HCT116 (cell line): Measurements from ENCODE around the gene GYPC. TPM values are rescaled to one million over a fixed set of nuclear protein-coding genes. Genes with fewer than 3 reads are reported as not detected.

Experiments
- ATAC-seq: fragments of 200-7000 bp; cut with Tn5 transposase; 2 replicates; pipeline ENCODE4 v1.9.1; 2020; ENCODE audit warnings: mild to moderate bottlenecking, moderate library complexity
- BruUV-seq: library from RNA; stranded (reverse); fragments of 400-500 nt; replicated peaks from 2 replicates; lab custom pipeline; 2021; lab: Mats Ljungman, UMichigan
- CTCF ChIA-PET: fragments of 300-600 bp; sonication (Branson Sonifier 250); formaldehyde crosslinking; loops from one replicate; lab custom pipeline; 2021; ENCODE audit warnings: antibody characterized with exemption; lab: Charles Lee
- POLR2A ChIA-PET: fragments of 300-600, 350-600 bp; sonication (Branson Sonifier 250); formaldehyde crosslinking; loops from one replicate; lab custom pipeline; 2021; ENCODE audit warnings: antibody characterized with exemption; lab: Charles Lee
- RAD21 ChIA-PET, 2 experiments: fragments of 300-600 bp; sonication (Branson Sonifier 250); formaldehyde crosslinking; loops; one replicate each; lab custom pipeline; 2023; ENCODE audit warnings: low total read pairs in 2 of 2; ENCODE audit not compliant: uncharacterized antibody in 2 of 2, unreplicated experiment in 2 of 2, low non-redundant PET in 1 of 2; lab: Charles Lee
- DNase-seq: peaks from one replicate; pipeline ENCODE4 v3.0.0-alpha.2; 2010; ENCODE audit warnings: low read depth, low spot score
- H2AFZ ChIP-seq: fragments of 200-600 bp; shearing (Covaris generic), sonication (generic); 2 replicates; pipeline ENCODE4 v1.6.1; 2017; ENCODE audit warnings: low read depth, mixed run types, mixed read lengths, antibody characterized with exemption, low read length; ENCODE audit not compliant: poor library complexity, severe bottlenecking
- H3K27ac ChIP-seq: 2 replicates; pipeline ENCODE4 v1.5.1; 2012; ENCODE audit warnings: low read depth, low read length
- H3K27me3 ChIP-seq: fragments of 200-600 bp; sonication (generic); 2 replicates; pipeline ENCODE4 v1.6.1; 2016; ENCODE audit warnings: mixed run types, low read length, mixed read lengths; ENCODE audit not compliant: insufficient read depth
- H3K36me3 ChIP-seq, 2 experiments: fragments of 200-500 bp in 1 of 2; fragments of 200-600 bp in 1 of 2; sonication (Bioruptor generic) in 1 of 2; sonication (generic) in 1 of 2; 2 replicates each; pipeline versions ENCODE4 v1.5.1 to v1.6.1; 2014 to 2016; ENCODE audit warnings: low read length in 2 of 2, inconsistent platforms in 1 of 2, mixed read lengths in 1 of 2, mixed run types in 1 of 2; ENCODE audit not compliant: insufficient read depth in 2 of 2, control insufficient read depth in 1 of 2
- H3K4me1 ChIP-seq, 2 experiments: fragments of 200-600 bp in 1 of 2; sonication (generic) in 1 of 2; 2 replicates each; pipeline versions ENCODE4 v1.5.1 to v1.6.1; 2012 to 2017; ENCODE audit warnings: low read length in 2 of 2, inconsistent platforms in 1 of 2, mild to moderate bottlenecking in 1 of 2, mixed read lengths in 1 of 2, mixed run types in 1 of 2, moderate library complexity in 1 of 2; ENCODE audit not compliant: insufficient read depth in 2 of 2, control insufficient read depth in 1 of 2
- H3K4me2 ChIP-seq: fragments of 200-600 bp; sonication (generic); 2 replicates; pipeline ENCODE4 v1.6.1; 2017; ENCODE audit warnings: mixed run types, low read length, mixed read lengths
- H3K4me3 ChIP-seq, 2 experiments: fragments of 200-600 bp in 1 of 2; sonication (generic) in 1 of 2; replicated peaks in 1 of 2; 2 replicates each; pipeline ENCODE4 v1.5.1; 2011 to 2016; ENCODE audit warnings: low read length in 2 of 2, control low read depth in 1 of 2, low read depth in 1 of 2, mild to moderate bottlenecking in 1 of 2, mixed read lengths in 1 of 2, mixed run types in 1 of 2
- H3K79me2 ChIP-seq: fragments of 200-600 bp; sonication (generic); 2 replicates; pipeline ENCODE4 v1.6.1; 2017; ENCODE audit warnings: mild to moderate bottlenecking, mixed run types, low read length, moderate library complexity, mixed read lengths; ENCODE audit not compliant: insufficient read depth
- H3K9ac ChIP-seq: fragments of 200-600 bp; sonication (generic); 2 replicates; pipeline ENCODE4 v1.6.1; 2016; ENCODE audit warnings: low read length, mixed read lengths
- H3K9me2 ChIP-seq: fragments of 200-600 bp; sonication (generic), shearing (Covaris generic); 2 replicates; pipeline ENCODE4 v1.6.1; 2017; ENCODE audit warnings: mixed run types, mild to moderate bottlenecking, moderate library complexity; ENCODE audit not compliant: insufficient read depth
- H3K9me3 ChIP-seq, 2 experiments: fragments of 200-500 bp in 1 of 2; fragments of 200-600 bp in 1 of 2; sonication (Bioruptor generic) in 1 of 2; sonication (generic) in 1 of 2; 2 replicates each; pipeline ENCODE4 v1.6.1; 2014 to 2017; ENCODE audit warnings: low read length in 2 of 2, mixed read lengths in 2 of 2, inconsistent platforms in 1 of 2, low read depth in 1 of 2, mild to moderate bottlenecking in 1 of 2, mixed run types in 1 of 2, moderate library complexity in 1 of 2; ENCODE audit not compliant: control insufficient read depth in 1 of 2, insufficient read depth in 1 of 2
- H4K20me1 ChIP-seq: fragments of 200-600 bp; sonication (generic), shearing (Covaris generic); 2 replicates; pipeline ENCODE4 v1.6.1; 2017; ENCODE audit warnings: mixed run types, mild to moderate bottlenecking, moderate library complexity; ENCODE audit not compliant: insufficient read depth
- CBX3 ChIP-seq: IDR thresholded peaks from 2 replicates; pipeline ENCODE4 v1.6.1; 2012; ENCODE audit warnings: low read depth
- EZH2 ChIP-seq: fragments of 200-600 bp; sonication (generic); IDR thresholded peaks from 2 replicates; pipeline ENCODE4 v1.6.1; 2017; ENCODE audit warnings: antibody characterized with exemption, mixed run types
- EZH2phosphoT487 ChIP-seq: fragments of 200-600 bp; IDR thresholded peaks from 2 replicates; pipeline ENCODE4 v1.6.1; 2018; ENCODE audit warnings: antibody characterized with exemption, borderline replicate concordance
- FOSL1 ChIP-seq: IDR thresholded peaks from 2 replicates; pipeline ENCODE4 v1.6.1; 2012; ENCODE audit warnings: low read depth
- POLR2A ChIP-seq: IDR thresholded peaks from 2 replicates; pipeline ENCODE4 v1.7.0; 2011; ENCODE audit warnings: borderline replicate concordance; ENCODE audit not compliant: insufficient read depth, insufficient read length; ENCODE audit errors: extremely low read depth
- POLR2AphosphoS5 ChIP-seq: IDR thresholded peaks from 2 replicates; pipeline ENCODE4 v1.6.1; 2011; ENCODE audit warnings: mild to moderate bottlenecking, low read depth, low read length, moderate library complexity
- RAD21 ChIP-seq: IDR thresholded peaks from 2 replicates; pipeline ENCODE4 v1.6.1; 2012; ENCODE audit warnings: low read depth, mild to moderate bottlenecking
- SRF ChIP-seq: IDR thresholded peaks from 2 replicates; pipeline ENCODE4 v1.6.1; 2012; ENCODE audit warnings: low read depth
- TCF7L2 ChIP-seq: IDR thresholded peaks from 2 replicates; pipeline ENCODE4 v1.7.0; 2011; ENCODE audit warnings: borderline replicate concordance, inconsistent platforms; ENCODE audit not compliant: insufficient read depth, insufficient read length; ENCODE audit errors: extremely low read depth
- YY1 ChIP-seq: IDR thresholded peaks from 2 replicates; pipeline ENCODE4 v1.6.1; 2011; ENCODE audit warnings: low read length, low read depth, moderate library complexity, mild to moderate bottlenecking; ENCODE audit not compliant: insufficient replicate concordance; ENCODE audit errors: extremely low read depth
- ZFX ChIP-seq: fragments of 450-650 bp; IDR thresholded peaks from 2 replicates; pipeline ENCODE4 v1.6.1; 2017
- intact Hi-C: fragments of 100-400 bp; cut with micrococcal nuclease; formaldehyde crosslinking; loops from 2 replicates; pipeline ENCODE4 v1.10.0; 2022
- total RNA-seq: library from RNA; stranded (reverse); gene quantifications from one replicate; pipeline ENCODE4 v1.2.1, GENCODE V29; 2021; ENCODE audit not compliant: unreplicated experiment
- TF ChIP-seq, protein P1 (sequence below): IDR thresholded peaks from 2 replicates; pipeline ENCODE4 v1.6.1; 2012
- TF ChIP-seq, protein P2 (sequence below): IDR thresholded peaks from 2 replicates; pipeline ENCODE4 v1.6.1; 2012; ENCODE audit warnings: low read depth

GYPC gene
- total RNA-seq, 1 experiment from 2014 or later, result 0.66 TPM

DNA sequence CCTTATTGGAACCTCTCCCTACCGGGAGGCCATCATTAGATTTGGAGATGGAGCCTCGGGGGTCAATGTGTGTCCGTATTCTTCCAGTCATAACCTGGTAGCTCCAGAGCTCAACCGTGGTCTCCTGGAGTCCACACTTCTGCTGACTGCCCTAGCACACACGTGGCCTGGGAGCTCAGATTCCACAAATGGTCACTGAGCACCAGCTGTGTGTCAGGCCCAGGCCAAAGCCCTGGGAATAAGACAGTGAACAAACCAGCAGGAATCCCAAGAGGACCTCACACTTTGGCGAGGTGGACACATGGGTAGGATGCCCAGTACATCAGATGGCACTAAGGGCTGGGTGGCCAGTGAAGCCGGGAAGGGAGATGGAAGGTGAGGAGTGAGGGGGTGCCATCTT, 15.5 kb downstream of the GYPC start:
- Histone ChIP-seq H3K79me2 (no peaks in the 10 kb centered on the region), H3K36me3 (no peaks in the 10 kb centered on the region), H3K27me3 (peaks cover 14% of the 10 kb centered on the region), H3K4me2 (no peak overlapping the region), H3K4me1 (no peaks in the 10 kb centered on the region)
- ATAC-seq, result no peak
- CTCF ChIA-PET, result no interaction called here
- RAD21 ChIA-PET, result no interaction called here
- intact Hi-C loops, result no loop called here
- POLR2A ChIA-PET, result no interaction called here
- TF ChIP-seq FOSL1, result no peak
- TF ChIP-seq, protein P1, sequence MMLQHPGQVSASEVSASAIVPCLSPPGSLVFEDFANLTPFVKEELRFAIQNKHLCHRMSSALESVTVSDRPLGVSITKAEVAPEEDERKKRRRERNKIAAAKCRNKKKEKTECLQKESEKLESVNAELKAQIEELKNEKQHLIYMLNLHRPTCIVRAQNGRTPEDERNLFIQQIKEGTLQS, result no peak
- TF ChIP-seq TCF7L2, result no peak
- no peak for TF ChIP-seq ZFX
- TF ChIP-seq POLR2AphosphoS5, result no peak
- TF ChIP-seq EZH2, result no peak
- no peak for TF ChIP-seq POLR2A
- no peak for TF ChIP-seq RAD21
- TF ChIP-seq SRF, result no peak
- TF ChIP-seq CBX3, result no peak
- TF ChIP-seq EZH2phosphoT487, result no peak
- no peak for TF ChIP-seq YY1
- TF ChIP-seq, protein P2, sequence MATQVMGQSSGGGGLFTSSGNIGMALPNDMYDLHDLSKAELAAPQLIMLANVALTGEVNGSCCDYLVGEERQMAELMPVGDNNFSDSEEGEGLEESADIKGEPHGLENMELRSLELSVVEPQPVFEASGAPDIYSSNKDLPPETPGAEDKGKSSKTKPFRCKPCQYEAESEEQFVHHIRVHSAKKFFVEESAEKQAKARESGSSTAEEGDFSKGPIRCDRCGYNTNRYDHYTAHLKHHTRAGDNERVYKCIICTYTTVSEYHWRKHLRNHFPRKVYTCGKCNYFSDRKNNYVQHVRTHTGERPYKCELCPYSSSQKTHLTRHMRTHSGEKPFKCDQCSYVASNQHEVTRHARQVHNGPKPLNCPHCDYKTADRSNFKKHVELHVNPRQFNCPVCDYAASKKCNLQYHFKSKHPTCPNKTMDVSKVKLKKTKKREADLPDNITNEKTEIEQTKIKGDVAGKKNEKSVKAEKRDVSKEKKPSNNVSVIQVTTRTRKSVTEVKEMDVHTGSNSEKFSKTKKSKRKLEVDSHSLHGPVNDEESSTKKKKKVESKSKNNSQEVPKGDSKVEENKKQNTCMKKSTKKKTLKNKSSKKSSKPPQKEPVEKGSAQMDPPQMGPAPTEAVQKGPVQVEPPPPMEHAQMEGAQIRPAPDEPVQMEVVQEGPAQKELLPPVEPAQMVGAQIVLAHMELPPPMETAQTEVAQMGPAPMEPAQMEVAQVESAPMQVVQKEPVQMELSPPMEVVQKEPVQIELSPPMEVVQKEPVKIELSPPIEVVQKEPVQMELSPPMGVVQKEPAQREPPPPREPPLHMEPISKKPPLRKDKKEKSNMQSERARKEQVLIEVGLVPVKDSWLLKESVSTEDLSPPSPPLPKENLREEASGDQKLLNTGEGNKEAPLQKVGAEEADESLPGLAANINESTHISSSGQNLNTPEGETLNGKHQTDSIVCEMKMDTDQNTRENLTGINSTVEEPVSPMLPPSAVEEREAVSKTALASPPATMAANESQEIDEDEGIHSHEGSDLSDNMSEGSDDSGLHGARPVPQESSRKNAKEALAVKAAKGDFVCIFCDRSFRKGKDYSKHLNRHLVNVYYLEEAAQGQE, result no peak
- TF ChIP-seq, all 23 proteins: peak for 0
- no peaks in the 10 kb centered on the region for H3K9me2 ChIP-seq
- H3K27ac ChIP-seq, result no peak overlapping the region
- H2AFZ ChIP-seq, result no peak overlapping the region
- H4K20me1 ChIP-seq, result no peaks in the 10 kb centered on the region
- H3K9ac ChIP-seq, result no peak overlapping the region
- peaks cover 7 to 8% of the 10 kb centered on the region in 2 experiments; a peak in 1 of 4 replicates for H3K9me3 ChIP-seq
- no peak for DNase-seq
- BruUV-seq, result no TSS peak
- no peak overlapping the region for H3K4me3 ChIP-seq
